Kidney tubule cell (primary cell): Measurements from ENCODE around the gene SGCE.
A peak's percentile ranks its signal among the peaks of the same experiment; 100 is the strongest.

Source experiments
- DNase-seq: peaks from one replicate; pipeline ENCODE4 v3.0.0-alpha.2; 2018; ENCODE audit warnings: low spot score

Gene SGCE

GRCh38 chr7:94621120-94621519, 34.8 kb downstream of the SGCE start:
- no peak for DNase-seq

GRCh38 chr7:94620703-94621118, 35.2 kb downstream of the SGCE start:
- DNase-seq = peak; percentile 99

- DNase-seq = no peak
These were observed 37.8 kb downstream of the SGCE start for GRCh38 chr7:94618126-94618525.

GRCh38 chr7:94616855-94617254, 39.1 kb downstream of the SGCE start:
- no peak for DNase-seq

- DNase-seq = no peak
These were observed 40.3 kb downstream of the SGCE start for GRCh38 chr7:94615666-94616065.

GRCh38 chr7:94612661-94613060, 43.3 kb downstream of the SGCE start:
- no peak for DNase-seq

- no peak for DNase-seq
These were observed 43.7 kb downstream of the SGCE start for GRCh38 chr7:94612253-94612652.

- no peak for DNase-seq
These were observed 46.4 kb downstream of the SGCE start for GRCh38 chr7:94609561-94609960.

GRCh38 chr7:94605031-94605430, 50.9 kb downstream of the SGCE start:
- DNase-seq = no peak

GRCh38 chr7:94602181-94602580, 53.8 kb downstream of the SGCE start:
- no peak for DNase-seq

- DNase-seq = no peak
These were observed 55.7 kb downstream of the SGCE start for GRCh38 chr7:94600267-94600666.

- no peak for DNase-seq
These were observed 60.2 kb downstream of the SGCE start for GRCh38 chr7:94595717-94596116.

GRCh38 chr7:94594882-94595281, 61.1 kb downstream of the SGCE start:
- no peak for DNase-seq

- DNase-seq = peak; percentile 17
These were observed 64.8 kb downstream of the SGCE start for GRCh38 chr7:94591176-94591575.

GRCh38 chr7:94590526-94591162, 65.3 kb downstream of the SGCE start:
- DNase-seq = no peak

GRCh38 chr7:94588075-94588474, 67.9 kb downstream of the SGCE start:
- DNase-seq = no peak

- no peak for DNase-seq
These were observed 71.8 kb downstream of the SGCE start for GRCh38 chr7:94584113-94584512.

- peak; percentile 67 for DNase-seq
These were observed 75.3 kb downstream of the SGCE start for GRCh38 chr7:94580601-94581000.

GRCh38 chr7:94579470-94579869, 76.5 kb downstream of the SGCE start:
- DNase-seq = no peak

GRCh38 chr7:94578614-94579013, 77.3 kb downstream of the SGCE start:
- DNase-seq = peak; percentile 51

- DNase-seq = peak; percentile 17
These were observed 78.6 kb downstream of the SGCE start for GRCh38 chr7:94577357-94577756.

GRCh38 chr7:94576316-94576715, 79.6 kb downstream of the SGCE start:
- no peak for DNase-seq

- DNase-seq = no peak
These were observed 80.3 kb downstream of the SGCE start for GRCh38 chr7:94575646-94576045.

GRCh38 chr7:94571816-94572215, 84.1 kb downstream of the SGCE start:
- no peak for DNase-seq

- DNase-seq = no peak
These were observed 88.5 kb downstream of the SGCE start for GRCh38 chr7:94567396-94567795.
